Keratinocyte (primary cell): ENCODE measurements around the gene SKIC8. TPM values are rescaled to one million over a fixed set of nuclear protein-coding genes. Genes with fewer than 3 reads are reported as not detected.

Experiments
- DNase-seq: peaks from one replicate; pipeline ENCODE4 v3.0.0-alpha.2; 2011; ENCODE audit warnings: low read depth, missing footprints, low spot score
- FAIRE-seq: peaks from 2 replicates; lab custom pipeline; 2011; peaks lifted over from hg19 to GRCh38; lab: Jason Lieb, UNC
- H2AFZ ChIP-seq: 2 replicates; pipeline ENCODE4 v1.6.0; 2012; ENCODE audit warnings: low read length, control low read depth, inconsistent platforms; ENCODE audit not compliant: control insufficient read depth
- H3K27ac ChIP-seq: 2 replicates; pipeline ENCODE4 v1.5.1; 2011; ENCODE audit warnings: low read length; ENCODE audit not compliant: control insufficient read depth, insufficient read depth
- H3K27me3 ChIP-seq: 3 replicates; pipeline ENCODE4 v1.6.0; 2011; ENCODE audit warnings: low read length; ENCODE audit not compliant: control insufficient read depth, insufficient read depth; ENCODE audit errors: extremely low read depth
- H3K36me3 ChIP-seq, 2 experiments: 2 replicates in 1 of 2; 3 replicates in 1 of 2; pipeline ENCODE4 v1.5.1; 2011; ENCODE audit warnings: low read length in 2 of 2, mild to moderate bottlenecking in 1 of 2; ENCODE audit not compliant: control insufficient read depth in 2 of 2, insufficient read depth in 2 of 2; ENCODE audit errors: extremely low read depth in 1 of 2
- H3K4me1 ChIP-seq: 3 replicates; pipeline ENCODE4 v1.5.1; 2011; ENCODE audit warnings: low read length; ENCODE audit not compliant: control insufficient read depth, insufficient read depth; ENCODE audit errors: extremely low read depth
- H3K4me2 ChIP-seq: 3 replicates; pipeline ENCODE4 v1.6.0; 2011; ENCODE audit warnings: low read depth, low read length; ENCODE audit not compliant: control insufficient read depth, insufficient read depth; ENCODE audit errors: extremely low read depth
- H3K4me3 ChIP-seq, 3 experiments: fragments of 200-600 bp in 1 of 3; sonication (generic) in 1 of 3; 2 replicates in 2 of 3; 3 replicates in 1 of 3; pipeline ENCODE4 v1.5.1; 2011 to 2016; ENCODE audit warnings: low read length in 3 of 3, mild to moderate bottlenecking in 3 of 3, control low read depth in 2 of 3, inconsistent platforms in 1 of 3, low read depth in 1 of 3, mixed read lengths in 1 of 3, mixed run types in 1 of 3, moderate library complexity in 1 of 3; ENCODE audit not compliant: control insufficient read depth in 2 of 3, insufficient read depth in 2 of 3; ENCODE audit errors: extremely low read depth in 1 of 3
- H3K79me2 ChIP-seq: 2 replicates; pipeline ENCODE4 v1.6.0; 2012; ENCODE audit warnings: low read length; ENCODE audit not compliant: control insufficient read depth, insufficient read depth
- H3K9ac ChIP-seq: 3 replicates; pipeline ENCODE4 v1.6.0; 2011; ENCODE audit warnings: low read length; ENCODE audit not compliant: control insufficient read depth, insufficient read depth; ENCODE audit errors: extremely low read depth
- H3K9me1 ChIP-seq: 3 replicates; pipeline ENCODE4 v1.6.0; 2011; ENCODE audit warnings: low read length; ENCODE audit not compliant: control insufficient read depth, insufficient read depth; ENCODE audit errors: extremely low read depth
- H3K9me3 ChIP-seq: 2 replicates; pipeline ENCODE4 v1.5.1; 2012; ENCODE audit warnings: low read depth, low read length; ENCODE audit not compliant: control insufficient read depth
- H4K20me1 ChIP-seq: 3 replicates; pipeline ENCODE4 v1.6.0; 2011; ENCODE audit warnings: low read length; ENCODE audit not compliant: control insufficient read depth, insufficient read depth; ENCODE audit errors: extremely low read depth
- CTCF ChIP-seq, 3 experiments: IDR thresholded peaks in 1 of 3; conservative IDR thresholded peaks in 1 of 3; optimal IDR thresholded peaks in 1 of 3; 2 replicates in 2 of 3; 3 replicates in 1 of 3; pipeline versions ENCODE3 to v1.5.1; 2011; ENCODE audit warnings: low read length in 3 of 3, mild to moderate bottlenecking in 3 of 3, moderate library complexity in 2 of 3, control low read depth in 1 of 3, inconsistent platforms in 1 of 3; ENCODE audit not compliant: insufficient read depth in 2 of 3; ENCODE audit errors: extremely low read depth in 1 of 3
- EZH2 ChIP-seq: IDR thresholded peaks from one replicate; pipeline ENCODE4 v1.6.1; 2012; ENCODE audit warnings: inconsistent platforms, mild to moderate bottlenecking, low read length, moderate library complexity
- dilution Hi-C: fragments of 300-500 bp; cut with MboI; formaldehyde crosslinking; loops from one replicate; pipeline ENCODE4 v1.7.0; 2020; ENCODE audit warnings: low sequenced_read_pairs; ENCODE audit not compliant: extremely low pct_ligation_motif_present
- polyA plus RNA-seq, 5 experiments: library from polyadenylated mRNA; depleted of rRNA in 3 of 5; stranded (reverse) in 3 of 5; stranded (forward) in 1 of 5; unstranded in 1 of 5; fragments of >200 nt; gene quantifications; 1 replicate in 1 of 5; 2 replicates in 3 of 5; 3 replicates in 1 of 5; pipeline versions ENCODE4 v1.2.1 to v1.2.3, GENCODE V29; 2011 to 2012; ENCODE audit warnings: missing spikeins in 2 of 5, low read depth in 1 of 5, low replicate concordance in 1 of 5

Gene SKIC8
- polyA plus RNA-seq, 1 donor (not counting 4 experiments of a cell fraction or from before 2014, with no cell fraction given), result 101 TPM

GRCh38 chr15:78301828-78302227, 2.4 kb upstream of the SKIC8 start:
- Histone ChIP-seq H2AFZ (no peak overlapping the region), H3K9ac (no peak overlapping the region), H3K36me3 (no peaks in the 10 kb centered on the region), H3K4me3 (no peak overlapping the region), H3K9me1 (no peaks in the 10 kb centered on the region), H3K4me2 (no peak overlapping the region), H3K27ac (no peak overlapping the region), H3K79me2 (peaks cover 24% of the 10 kb centered on the region), H3K27me3 (no peaks in the 10 kb centered on the region), H3K4me1 (peaks cover 7% of the 10 kb centered on the region), H3K9me3 (no peaks in the 10 kb centered on the region), H4K20me1 (no peaks in the 10 kb centered on the region)
- DNase-seq, result no peak
- FAIRE-seq, result no peak
- dilution Hi-C loops, result no loop called here
- no peak for TF ChIP-seq EZH2
- no peak for TF ChIP-seq CTCF (optimal IDR thresholded peaks at IDR 0.05 in 1 of 3, IDR thresholded peaks at IDR 0.05 in 1 of 3, conservative IDR thresholded peaks at IDR 0.05 in 1 of 3; ENCODE audit: extremely low read depth in 1 of 3, insufficient read depth in 2 of 3, low read length in 3 of 3)

- Histone ChIP-seq H3K27ac (no peak overlapping the region), H3K4me3 (no peak overlapping the region), H3K36me3 (no peaks in the 10 kb centered on the region), H2AFZ (no peak overlapping the region), H3K9me1 (no peaks in the 10 kb centered on the region), H3K27me3 (no peaks in the 10 kb centered on the region), H3K9ac (no peak overlapping the region), H4K20me1 (no peaks in the 10 kb centered on the region), H3K9me3 (no peaks in the 10 kb centered on the region), H3K4me2 (no peak overlapping the region), H3K4me1 (peaks cover 7% of the 10 kb centered on the region), H3K79me2 (peaks cover 29% of the 10 kb centered on the region)
- FAIRE-seq (no peak), DNase-seq (no peak)
- TF ChIP-seq EZH2, result no peak
- no peak for TF ChIP-seq CTCF (optimal IDR thresholded peaks at IDR 0.05 in 1 of 3, IDR thresholded peaks at IDR 0.05 in 1 of 3, conservative IDR thresholded peaks at IDR 0.05 in 1 of 3; ENCODE audit: extremely low read depth in 1 of 3, insufficient read depth in 2 of 3, low read length in 3 of 3)
- dilution Hi-C loops, result no loop called here
Observed at GRCh38 chr15:78301326-78301725, 1.9 kb upstream of the SKIC8 start.
